ENCODE measurements around the gene CDK1.

CDK1 gene

GRCh38 chr10:60777696-60778213, 523 bp upstream of the CDK1 start:
- DNase-seq (ENCODE audit: low spot score): no peak

DNA sequence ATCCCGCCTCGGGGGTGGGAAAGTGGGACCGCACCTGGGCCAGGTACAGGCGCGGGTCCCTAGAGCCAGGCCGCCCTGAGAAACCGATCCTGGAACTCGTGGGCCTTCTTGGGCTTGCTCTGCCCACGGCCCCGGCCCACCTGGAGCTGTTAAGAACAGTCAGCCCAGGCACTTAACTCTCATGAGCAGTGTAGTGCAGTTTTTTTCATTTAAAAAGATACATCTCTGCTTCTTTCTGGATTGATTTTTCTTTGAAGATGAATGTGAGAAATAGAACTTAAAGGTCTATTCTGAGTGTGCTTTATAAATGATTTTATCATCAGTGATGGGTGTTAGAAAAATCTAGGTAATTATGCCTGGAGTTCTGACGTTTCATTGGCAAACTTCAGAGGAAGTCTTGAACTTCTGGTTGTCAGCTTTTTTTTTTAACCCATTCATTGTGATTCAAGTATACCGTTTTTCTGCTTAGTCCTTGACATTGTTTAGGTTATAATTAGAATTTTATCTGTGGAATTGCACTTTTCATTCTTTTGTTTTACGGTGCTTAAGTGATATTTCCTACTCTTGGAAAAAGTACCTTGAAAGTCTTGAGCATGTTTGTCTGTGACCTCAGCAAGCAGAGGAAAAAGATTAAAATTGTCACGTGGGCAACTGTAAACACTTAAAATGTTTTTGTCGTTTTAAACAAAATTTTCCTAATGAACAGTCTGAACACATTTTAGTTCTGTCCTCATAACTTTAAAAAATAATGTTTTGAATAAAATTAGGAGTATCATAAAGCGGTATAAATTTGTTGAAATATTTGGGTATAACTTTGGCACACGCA, 906 bp downstream of the CDK1 start:
- no peak for DNase-seq (ENCODE audit: low spot score)

GRCh38 chr10:60781661-60782060, 3.4 kb downstream of the CDK1 start:
- DNase-seq (ENCODE audit: low spot score): no peak

- no peak for DNase-seq (ENCODE audit: low spot score)
These were observed 6.4 kb downstream of the CDK1 start for GRCh38 chr10:60784641-60785040.

DNA sequence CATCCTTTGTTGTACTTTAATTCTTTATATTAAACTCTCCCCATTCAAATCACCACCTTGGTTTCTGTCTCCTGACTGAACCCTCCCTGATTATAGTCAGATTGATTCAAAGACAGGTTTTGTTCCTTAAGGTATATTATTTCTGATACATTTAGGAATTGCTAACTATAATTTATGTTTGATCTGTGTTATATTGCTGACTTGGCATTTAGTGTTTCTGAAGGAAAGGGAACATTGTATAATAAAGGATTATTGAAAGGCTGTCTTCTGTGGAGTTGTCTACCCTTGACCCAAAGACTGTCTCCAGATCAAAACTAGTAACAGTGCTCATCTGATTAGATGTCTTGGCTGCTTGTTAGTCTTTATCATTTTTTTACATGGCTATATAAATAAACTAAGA, 10.3 kb downstream of the CDK1 start:
- no peak for DNase-seq (ENCODE audit: low spot score)

DNA sequence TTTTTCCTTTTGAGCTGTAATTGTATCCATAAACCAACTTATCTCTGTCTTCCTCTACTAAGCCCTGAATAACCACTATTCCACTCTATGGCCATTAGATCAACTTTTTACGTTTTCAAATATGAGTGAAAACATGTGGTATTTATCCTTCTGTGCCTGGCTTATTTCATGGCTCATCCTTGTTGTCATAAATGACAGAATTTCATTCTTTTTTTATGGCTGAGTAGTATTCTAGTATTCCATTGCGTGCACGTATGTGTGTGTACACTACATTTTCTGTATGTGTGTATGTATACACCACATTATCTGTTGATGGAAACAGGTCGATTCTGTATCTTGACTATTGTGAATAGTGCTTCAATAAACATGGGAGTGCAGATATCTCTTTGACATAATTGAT, 11.1 kb downstream of the CDK1 start:
- no peak for DNase-seq (ENCODE audit: low spot score)

GRCh38 chr10:60794953-60795352, 16.7 kb downstream of the CDK1 start:
- no peak for DNase-seq (ENCODE audit: low spot score)

- DNase-seq (ENCODE audit: low spot score): no peak
These were observed 17.4 kb downstream of the CDK1 start for GRCh38 chr10:60795465-60796202.

- DNase-seq (ENCODE audit: low spot score): no peak
These were observed 18.2 kb downstream of the CDK1 start for GRCh38 chr10:60796481-60796880.

- DNase-seq (ENCODE audit: low spot score): no peak
These were observed 18.9 kb downstream of the CDK1 start for GRCh38 chr10:60797200-60797599.

- DNase-seq (ENCODE audit: low spot score): no peak
These were observed 19.8 kb downstream of the CDK1 start for GRCh38 chr10:60798031-60798430.

DNA sequence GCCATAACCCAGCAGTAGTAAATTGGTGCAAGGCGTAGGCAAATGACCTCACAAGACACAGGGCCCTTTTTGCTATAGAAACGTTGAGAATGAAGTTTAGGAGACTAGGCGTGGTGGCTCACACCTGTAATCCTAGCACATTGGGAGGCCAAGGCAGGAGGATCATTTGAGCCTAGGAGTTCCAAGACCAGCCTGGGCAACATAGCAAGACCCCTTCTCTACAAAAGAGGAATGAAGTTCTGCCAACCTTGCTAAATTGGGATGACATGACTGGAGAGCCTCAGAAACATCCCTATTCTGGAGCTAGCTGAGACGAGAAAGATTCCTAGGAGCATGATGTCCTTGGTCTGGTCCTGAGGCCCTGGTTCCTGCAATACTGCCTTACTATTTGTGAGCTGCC, 20.6 kb downstream of the CDK1 start:
- DNase-seq (ENCODE audit: low spot score): no peak

DNA sequence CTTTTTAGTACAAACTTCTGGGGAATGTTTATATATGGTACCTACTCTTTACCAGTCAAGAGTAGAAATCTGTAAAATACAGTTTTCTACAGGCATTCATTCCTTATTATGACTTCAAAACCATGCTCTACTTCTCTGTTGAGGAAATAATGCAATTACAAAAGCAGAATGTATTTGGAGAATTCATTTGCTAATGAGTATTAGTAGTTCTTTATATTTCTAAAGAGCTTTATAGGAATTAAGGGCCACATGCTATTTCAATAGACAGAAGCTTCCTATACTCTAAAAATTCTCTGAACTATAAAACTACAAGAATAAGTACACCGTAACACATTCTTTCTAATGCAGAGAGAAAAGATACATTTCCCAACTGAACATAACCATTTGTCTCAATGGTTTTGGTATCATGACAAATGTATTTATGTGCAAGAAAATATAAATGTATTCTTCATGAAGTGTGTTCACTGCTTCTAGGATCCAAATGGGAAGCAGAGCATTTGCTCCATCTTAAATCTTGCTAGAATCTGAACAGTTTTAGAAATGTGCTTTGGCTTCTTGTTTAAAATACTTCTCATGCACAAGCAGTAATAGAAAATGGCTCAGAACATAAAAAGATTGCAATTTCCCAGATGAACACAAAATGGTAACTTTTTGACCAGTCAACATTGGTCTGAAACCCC, 21.8 kb downstream of the CDK1 start:
- no peak for DNase-seq (ENCODE audit: low spot score)

DNA sequence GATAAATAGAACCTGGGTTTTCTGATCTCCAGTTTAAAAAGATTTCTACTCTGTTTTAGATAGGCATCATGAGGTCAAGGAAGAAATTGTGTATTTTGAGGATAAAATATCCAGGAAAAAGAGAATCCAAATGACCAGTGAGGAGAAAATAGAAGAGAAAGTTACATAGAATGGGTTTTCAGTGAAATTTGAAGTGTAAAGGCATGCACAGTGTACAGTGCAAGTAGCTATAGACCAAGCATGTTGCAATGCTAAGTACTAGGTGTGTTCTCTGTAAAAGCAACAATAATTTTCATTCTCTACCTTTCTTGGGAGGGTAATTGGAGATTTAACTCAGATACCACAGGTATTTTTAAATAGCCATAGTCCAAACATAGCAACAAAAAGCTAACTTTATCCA, 22.6 kb downstream of the CDK1 start:
- DNase-seq (ENCODE audit: low spot score): no peak

DNA sequence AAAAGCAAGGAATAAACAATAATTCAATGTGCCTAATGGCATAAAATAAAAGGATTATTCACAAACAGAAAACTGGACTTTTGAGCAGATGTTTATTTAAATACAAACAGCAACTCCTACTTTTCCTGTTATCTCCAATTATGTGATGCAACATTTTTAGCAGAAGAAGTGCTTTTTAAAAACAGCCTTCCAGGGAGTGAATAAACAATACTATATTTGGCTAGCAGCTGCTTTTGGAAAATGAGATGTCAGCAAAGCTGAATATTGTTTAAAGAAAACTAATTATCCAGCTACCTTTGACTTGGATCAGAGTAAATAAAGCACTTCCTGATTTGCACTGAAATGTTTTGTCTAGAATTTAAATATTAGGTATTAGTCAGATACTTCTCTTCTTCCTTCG, 23.2 kb downstream of the CDK1 start:
- no peak for DNase-seq (ENCODE audit: low spot score)

DNA sequence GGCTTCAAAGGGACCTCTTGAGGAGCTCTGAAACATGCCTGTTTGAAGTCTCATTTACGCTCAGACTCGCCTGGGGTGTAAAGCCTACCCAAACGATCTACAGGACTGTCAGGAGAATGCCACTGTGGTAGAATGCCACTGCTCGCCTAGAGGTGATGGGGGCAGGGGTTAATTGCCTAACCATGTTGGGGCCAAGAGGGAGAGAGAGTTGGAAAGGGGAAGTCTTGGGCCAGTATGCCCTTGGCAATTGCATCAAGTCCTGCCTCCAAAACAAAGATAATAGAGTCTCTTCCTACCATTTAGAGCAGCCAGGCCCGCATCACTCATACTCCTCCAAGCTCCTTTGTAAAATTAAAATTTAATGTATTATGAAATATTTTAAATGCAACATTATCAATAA, 25.2 kb downstream of the CDK1 start:
- DNase-seq (ENCODE audit: low spot score): no peak

- DNase-seq (ENCODE audit: low spot score): no peak
These were observed 25.6 kb downstream of the CDK1 start for GRCh38 chr10:60803865-60804264.

DNA sequence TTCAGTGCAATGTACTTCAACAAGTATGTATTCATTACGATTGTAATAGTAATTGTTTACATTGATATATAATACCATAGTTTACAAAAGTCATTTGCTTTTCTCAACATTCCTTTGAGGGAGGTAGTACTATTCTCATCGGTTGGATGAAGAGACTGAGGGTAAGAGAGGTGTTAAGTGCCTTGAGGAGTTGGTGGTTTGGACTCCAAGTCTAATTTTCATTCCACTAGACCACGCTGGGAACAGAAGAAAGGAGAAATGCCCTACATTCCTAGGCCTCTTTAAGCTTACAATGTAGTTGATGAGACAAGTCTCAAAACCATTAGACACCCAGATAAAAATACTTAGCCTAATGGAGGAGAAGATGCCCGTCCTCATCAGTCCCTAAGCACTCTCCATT, 28.6 kb downstream of the CDK1 start:
- no peak for DNase-seq (ENCODE audit: low spot score)

- no peak for DNase-seq (ENCODE audit: low spot score)
These were observed 29.2 kb downstream of the CDK1 start for GRCh38 chr10:60807499-60807898.

DNA sequence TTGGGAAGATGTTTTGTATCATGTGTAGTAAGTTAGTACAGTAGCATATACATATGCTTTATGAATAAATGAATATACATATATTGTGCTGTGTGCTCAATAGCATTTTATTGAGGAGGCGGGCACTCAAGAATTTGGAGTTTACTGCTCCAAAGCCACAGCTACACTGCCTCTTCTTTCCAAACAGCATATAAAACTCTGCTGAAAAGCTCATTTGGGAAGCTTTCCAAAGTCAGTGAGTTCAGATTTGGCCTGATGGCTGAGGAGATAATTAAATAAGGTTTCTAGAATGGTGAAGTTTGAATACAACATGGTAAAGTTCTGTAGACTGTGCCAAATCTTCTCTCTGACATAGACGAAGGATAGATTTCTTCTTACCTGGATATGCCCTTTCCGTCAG, 29.8 kb downstream of the CDK1 start:
- no peak for DNase-seq (ENCODE audit: low spot score)

- no peak for DNase-seq (ENCODE audit: low spot score)
These were observed 30.9 kb downstream of the CDK1 start for GRCh38 chr10:60809157-60809556.

DNA sequence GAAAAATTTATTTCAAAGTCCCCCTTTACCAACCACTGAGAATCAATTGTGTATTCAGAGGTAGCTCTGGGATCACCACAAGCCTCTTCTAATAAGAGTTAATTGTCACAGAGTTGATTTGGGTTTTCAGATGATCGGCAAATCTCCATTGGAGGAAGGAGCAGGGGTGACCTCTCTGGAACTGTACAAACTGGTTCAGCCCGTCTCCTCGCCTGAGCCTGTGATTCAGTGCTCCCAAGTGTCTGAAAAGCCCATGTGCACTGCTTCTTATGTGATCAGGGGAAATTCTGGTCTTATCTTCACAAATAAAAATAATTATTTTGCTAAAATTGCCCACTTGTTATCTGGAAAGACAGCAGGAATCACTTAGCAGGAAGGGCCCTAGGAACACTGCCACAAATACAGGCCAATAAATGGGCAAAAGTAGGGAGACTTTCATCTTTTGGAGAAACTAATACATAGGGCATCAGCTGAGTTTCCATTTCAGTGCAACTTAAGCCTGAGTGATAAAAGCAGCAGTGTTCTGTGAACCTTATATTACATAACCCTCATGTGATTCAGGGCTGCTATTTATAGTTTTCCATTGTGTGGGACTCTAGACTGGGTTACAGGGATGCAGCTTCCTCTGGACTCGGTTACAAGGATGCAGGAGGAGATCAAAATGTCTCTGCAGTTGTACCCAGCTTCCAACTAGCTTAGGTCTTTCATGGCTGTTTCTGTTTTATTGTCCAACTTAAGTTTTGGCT, 32.3 kb downstream of the CDK1 start:
- DNase-seq (ENCODE audit: low spot score): peak; percentile 73
